ENCODE data around the gene GSG1L. TPM values are rescaled to one million over a fixed set of nuclear protein-coding genes. Genes with fewer than 3 reads are reported as not detected.

GSG1L gene
- polyA plus RNA-seq, 2 donors = 0.12 to 0.19 TPM

DNA sequence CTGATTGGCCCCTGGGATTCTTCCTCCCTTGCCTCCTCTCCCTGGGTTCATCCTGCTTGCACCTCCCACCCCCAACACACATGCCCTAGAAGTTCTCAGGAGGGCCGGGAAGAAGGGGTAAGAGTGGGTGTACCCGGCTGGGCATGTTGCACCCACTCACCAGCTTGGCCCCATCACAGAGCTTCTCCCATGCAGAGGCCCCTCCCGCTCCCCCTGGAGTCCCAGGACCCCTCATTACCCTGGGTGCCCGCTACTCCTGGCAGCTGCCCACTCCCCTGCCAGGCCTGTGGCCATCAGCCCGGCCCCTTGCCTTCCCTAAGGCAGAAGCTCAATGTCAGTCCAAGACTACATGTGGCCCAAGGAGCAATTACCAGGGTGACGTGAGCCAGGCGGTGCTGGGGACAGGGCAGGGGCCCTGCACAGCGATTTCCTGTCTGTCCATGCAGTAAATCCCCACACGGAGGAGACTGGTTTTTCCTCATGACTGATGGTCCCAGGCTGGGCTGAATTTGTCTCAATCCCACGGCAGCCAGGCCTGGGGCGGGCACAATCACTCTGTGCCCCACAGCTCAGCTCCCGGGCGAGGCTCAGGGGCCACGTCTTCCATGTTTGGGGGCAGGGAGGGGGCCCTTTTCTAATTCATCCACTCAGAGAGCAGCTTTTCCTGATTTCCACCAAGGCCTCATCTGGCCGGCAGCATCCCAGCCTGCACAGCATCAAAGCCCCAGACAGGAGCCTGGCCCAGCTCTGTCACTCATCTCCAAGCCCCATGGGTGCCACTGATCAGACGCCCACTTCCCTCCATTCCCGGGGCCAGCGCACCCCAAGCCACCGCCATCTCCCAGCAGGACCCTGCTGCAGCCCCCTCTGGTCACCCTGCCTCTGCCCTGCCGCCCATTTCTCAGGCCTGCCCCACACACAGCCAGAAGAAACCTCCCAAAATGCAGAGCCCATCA is 278.9 kb downstream of the GSG1L start:
- H3K9me3 ChIP-seq (ENCODE audit: control insufficient read depth in 2 of 2, insufficient read depth in 1 of 2, low read depth in 1 of 2, low read length in 1 of 2) = peaks cover 0 to 5% of the 10 kb centered on the region in 2 donors
- WGBS, 2 donors = 77 to 80% methylated on average over 20 of the region's 20 CpGs
- H3K36me3 ChIP-seq (ENCODE audit: control insufficient read depth in 2 of 2, insufficient read depth in 2 of 2, low read length in 1 of 2) = no peaks in the 10 kb centered on the region
- no peaks in the 10 kb centered on the region for H3K27me3 ChIP-seq (ENCODE audit: control insufficient read depth in 1 of 2, insufficient read depth in 2 of 2, low read length in 2 of 2)
- peaks cover 0 to 1% of the 10 kb centered on the region in 2 donors for H3K4me1 ChIP-seq (ENCODE audit: control insufficient read depth in 2 of 2, insufficient read depth in 2 of 2, low read length in 1 of 2)
- no peak overlapping the region for H3K4me3 ChIP-seq (ENCODE audit: low read depth in 1 of 2, low read length in 2 of 2)
- H3K27ac ChIP-seq (ENCODE audit: low read depth in 2 of 2, low read length in 1 of 2) = no peak overlapping the region

DNA sequence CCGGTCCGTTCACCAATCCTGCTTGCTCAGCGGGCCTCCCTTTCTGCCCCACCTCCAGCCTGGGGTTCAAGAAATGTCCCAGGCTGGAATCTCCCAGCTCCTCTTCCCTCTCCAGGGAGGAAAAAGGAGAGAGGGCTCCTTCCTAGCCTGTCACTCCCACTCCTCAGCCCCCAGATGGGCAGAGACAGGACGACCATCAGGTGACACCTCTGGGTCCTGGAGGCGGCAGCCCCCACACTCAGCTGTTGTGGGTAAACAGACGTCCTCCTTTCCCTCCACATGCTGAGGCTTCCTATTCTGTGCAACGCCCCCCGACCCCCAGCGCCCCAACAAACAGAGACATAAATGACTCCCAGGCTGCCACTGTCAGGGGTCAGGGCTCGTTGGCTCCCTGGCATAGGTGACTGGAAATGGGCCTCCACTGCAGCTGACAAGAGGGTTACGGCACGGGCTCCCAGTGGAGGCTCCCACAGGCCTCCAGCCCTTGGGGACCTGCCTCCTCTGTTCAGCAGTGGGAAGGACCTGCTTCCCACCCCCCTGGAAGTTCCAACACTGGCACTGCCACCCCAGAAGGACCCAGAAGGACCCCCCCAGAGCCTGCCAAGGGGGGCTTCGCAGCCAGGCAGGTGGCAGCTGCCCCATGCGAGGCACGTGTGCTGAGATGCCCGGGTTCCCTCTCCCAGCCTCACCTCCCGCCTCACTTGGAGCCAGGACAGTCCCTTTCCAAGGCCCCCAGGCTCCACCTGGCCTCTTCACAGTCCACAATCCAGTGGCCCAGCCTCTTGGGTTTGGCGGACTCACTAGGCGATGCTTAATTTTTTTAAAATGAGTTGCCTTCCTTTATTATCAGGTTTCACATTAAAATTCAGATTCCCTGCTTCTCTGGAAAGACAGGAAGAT is 281.3 kb downstream of the GSG1L start:
- H3K9me3 ChIP-seq (ENCODE audit: control insufficient read depth in 2 of 2, insufficient read depth in 1 of 2, low read depth in 1 of 2, low read length in 1 of 2) = peaks cover 0 to 5% of the 10 kb centered on the region in 2 donors
- H3K4me3 ChIP-seq (ENCODE audit: low read depth in 1 of 2, low read length in 2 of 2) = no peak overlapping the region
- no peak overlapping the region for H3K27ac ChIP-seq (ENCODE audit: low read depth in 2 of 2, low read length in 1 of 2)
- peaks cover 0 to 1% of the 10 kb centered on the region in 2 donors for H3K4me1 ChIP-seq (ENCODE audit: control insufficient read depth in 2 of 2, insufficient read depth in 2 of 2, low read length in 1 of 2)
- peaks cover 0 to 10% of the 10 kb centered on the region in 2 donors for H3K36me3 ChIP-seq (ENCODE audit: control insufficient read depth in 2 of 2, insufficient read depth in 2 of 2, low read length in 1 of 2)
- no peaks in the 10 kb centered on the region for H3K27me3 ChIP-seq (ENCODE audit: control insufficient read depth in 1 of 2, insufficient read depth in 2 of 2, low read length in 2 of 2)
- WGBS, 2 donors = 66% methylated on average over 19 of the region's 19 CpGs

DNA sequence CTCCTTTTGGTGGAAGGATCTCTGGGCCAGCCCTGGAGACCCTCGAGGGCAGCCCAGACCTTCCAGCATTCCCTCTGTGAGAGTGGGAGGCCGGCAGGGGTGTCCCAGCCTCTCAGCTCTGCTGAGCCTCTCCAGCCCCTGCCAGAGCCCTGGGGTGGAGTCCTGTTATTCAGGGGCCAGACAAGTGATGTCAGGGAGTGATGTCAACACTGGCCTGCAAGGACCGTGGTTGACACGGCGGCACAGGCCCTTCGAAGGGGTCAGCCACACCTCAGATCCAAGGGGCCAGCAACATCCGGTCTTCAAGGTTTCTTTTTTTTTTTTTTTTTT is 282.4 kb downstream of the GSG1L start:
- Histone ChIP-seq H3K4me3 (ENCODE audit: low read depth in 1 of 2, low read length in 2 of 2) (no peak overlapping the region), H3K36me3 (ENCODE audit: control insufficient read depth in 2 of 2, insufficient read depth in 2 of 2, low read length in 1 of 2) (peaks cover 0 to 10% of the 10 kb centered on the region in 2 donors), H3K9me3 (ENCODE audit: control insufficient read depth in 2 of 2, insufficient read depth in 1 of 2, low read depth in 1 of 2, low read length in 1 of 2) (no peaks in the 10 kb centered on the region), H3K4me1 (ENCODE audit: control insufficient read depth in 2 of 2, insufficient read depth in 2 of 2, low read length in 1 of 2) (no peaks in the 10 kb centered on the region), H3K27me3 (ENCODE audit: control insufficient read depth in 1 of 2, insufficient read depth in 2 of 2, low read length in 2 of 2) (no peaks in the 10 kb centered on the region), H3K27ac (ENCODE audit: low read depth in 2 of 2, low read length in 1 of 2) (no peak overlapping the region)
- 56 to 61% methylated on average over 7 of the region's 7 CpGs for WGBS, 2 donors

DNA sequence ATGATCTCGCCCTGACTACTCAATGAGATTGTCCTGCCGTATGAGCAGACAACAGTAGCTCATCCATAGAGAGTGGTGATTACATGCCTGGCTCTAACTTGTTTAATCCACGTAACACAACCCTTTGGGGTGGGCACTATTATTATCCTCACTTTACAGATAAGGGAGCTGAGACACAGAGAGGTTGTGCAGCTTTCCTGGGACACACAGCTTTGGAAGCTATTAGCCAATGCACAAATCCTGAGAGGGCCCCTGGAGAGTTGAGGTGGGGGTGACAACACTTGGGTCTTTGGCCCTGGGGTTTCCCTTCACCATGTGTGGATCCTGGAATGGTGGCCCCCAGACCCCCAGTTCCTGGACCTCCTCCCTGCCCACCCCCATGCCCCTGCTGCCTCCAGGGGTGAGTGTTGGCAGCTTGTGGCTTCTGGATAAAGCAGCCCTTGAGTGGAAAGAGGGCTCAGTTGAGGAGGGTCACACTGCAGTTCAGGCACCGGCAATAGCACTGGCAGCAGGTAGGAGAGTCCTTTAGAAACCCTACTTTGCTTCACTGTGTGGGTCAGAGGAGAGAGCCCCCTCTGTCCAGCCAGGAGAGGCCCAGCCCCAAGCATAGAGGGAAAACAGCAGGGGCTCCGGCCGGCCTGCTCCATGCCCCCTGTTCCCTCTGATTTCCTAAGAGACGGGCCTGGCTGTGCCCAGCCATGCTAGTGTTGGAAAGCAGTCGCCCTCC is 282.9 kb downstream of the GSG1L start:
- peaks cover 0 to 10% of the 10 kb centered on the region in 2 donors for H3K36me3 ChIP-seq (ENCODE audit: control insufficient read depth in 2 of 2, insufficient read depth in 2 of 2, low read length in 1 of 2)
- 86 to 87% methylated on average over 8 of the region's 8 CpGs for WGBS, 2 donors
- H3K4me1 ChIP-seq (ENCODE audit: control insufficient read depth in 2 of 2, insufficient read depth in 2 of 2, low read length in 1 of 2) = no peaks in the 10 kb centered on the region
- H3K9me3 ChIP-seq (ENCODE audit: control insufficient read depth in 2 of 2, insufficient read depth in 1 of 2, low read depth in 1 of 2, low read length in 1 of 2) = no peaks in the 10 kb centered on the region
- H3K27ac ChIP-seq (ENCODE audit: low read depth in 2 of 2, low read length in 1 of 2) = no peak overlapping the region
- no peaks in the 10 kb centered on the region for H3K27me3 ChIP-seq (ENCODE audit: control insufficient read depth in 1 of 2, insufficient read depth in 2 of 2, low read length in 2 of 2)
- H3K4me3 ChIP-seq (ENCODE audit: low read depth in 1 of 2, low read length in 2 of 2) = no peak overlapping the region

DNA sequence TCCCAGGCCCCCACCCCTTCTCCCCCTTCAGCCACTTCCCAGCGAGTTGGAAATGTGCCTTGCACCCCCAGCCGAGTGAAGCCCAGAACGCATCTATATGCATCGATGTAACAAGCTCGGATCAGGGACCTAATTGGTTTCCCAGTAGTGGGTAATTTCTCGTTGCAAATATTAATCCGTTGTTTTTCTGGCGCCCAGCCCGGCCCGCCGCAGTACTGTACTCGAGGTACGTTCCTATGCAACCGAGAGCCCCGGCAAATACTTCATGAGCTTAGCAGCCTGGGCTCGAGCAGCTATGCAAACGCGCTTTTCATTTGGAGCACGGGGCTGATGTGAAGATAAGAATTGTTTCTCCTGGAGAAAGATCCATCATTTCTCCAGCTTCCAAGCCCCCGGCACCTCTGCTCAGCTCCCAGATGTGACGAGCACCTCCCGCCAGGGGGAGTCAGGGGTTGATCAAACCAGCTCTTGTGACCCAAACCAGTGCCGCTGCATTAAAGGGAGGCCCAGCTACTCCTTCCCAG is 283.8 kb downstream of the GSG1L start:
- Histone ChIP-seq H3K27me3 (ENCODE audit: control insufficient read depth in 1 of 2, insufficient read depth in 2 of 2, low read length in 2 of 2) (no peaks in the 10 kb centered on the region), H3K36me3 (ENCODE audit: control insufficient read depth in 2 of 2, insufficient read depth in 2 of 2, low read length in 1 of 2) (peaks cover 0 to 13% of the 10 kb centered on the region in 2 donors), H3K4me3 (ENCODE audit: low read depth in 1 of 2, low read length in 2 of 2) (no peak overlapping the region), H3K9me3 (ENCODE audit: control insufficient read depth in 2 of 2, insufficient read depth in 1 of 2, low read depth in 1 of 2, low read length in 1 of 2) (peaks cover 0 to 2% of the 10 kb centered on the region in 2 donors), H3K27ac (ENCODE audit: low read depth in 2 of 2, low read length in 1 of 2) (no peak overlapping the region), H3K4me1 (ENCODE audit: control insufficient read depth in 2 of 2, insufficient read depth in 2 of 2, low read length in 1 of 2) (no peaks in the 10 kb centered on the region)
- WGBS, 2 donors = 50 to 63% methylated on average over 23 of the region's 23 CpGs

DNA sequence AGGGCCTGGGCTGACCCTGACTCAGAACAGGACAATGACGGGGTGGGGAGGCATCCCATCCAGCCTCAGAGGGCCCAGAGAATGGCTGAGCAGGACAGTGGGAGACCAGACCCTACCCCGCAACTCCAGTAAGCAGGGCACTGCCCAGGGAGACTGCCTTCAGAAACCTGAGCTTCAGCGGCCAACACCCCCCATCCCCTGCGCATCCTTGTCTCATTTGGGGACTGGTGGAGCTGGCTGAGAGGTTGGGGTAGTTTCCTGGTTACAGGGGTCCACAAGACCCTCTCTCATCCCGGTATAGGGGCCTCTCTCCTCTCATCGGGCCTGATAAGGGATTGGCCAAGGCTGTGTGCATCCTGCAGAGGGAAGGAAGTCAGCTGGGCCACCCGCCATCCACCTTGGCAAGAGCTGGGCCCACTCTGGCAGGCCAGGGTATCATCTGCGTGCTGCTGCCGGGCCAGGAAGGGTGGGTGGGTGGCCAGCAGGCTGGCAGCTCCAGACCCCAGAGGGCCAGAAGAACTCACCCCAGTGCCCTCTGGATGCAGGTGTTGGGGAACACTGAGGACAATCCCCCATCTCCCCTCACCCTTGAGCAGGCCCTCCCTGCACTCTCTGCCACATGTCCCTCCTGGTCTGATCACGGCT is 284.5 kb downstream of the GSG1L start:
- 71 to 82% methylated on average over 10 of the region's 10 CpGs for WGBS, 2 donors
- Histone ChIP-seq H3K27ac (ENCODE audit: low read depth in 2 of 2, low read length in 1 of 2) (no peak overlapping the region), H3K36me3 (ENCODE audit: control insufficient read depth in 2 of 2, insufficient read depth in 2 of 2, low read length in 1 of 2) (peaks cover 0 to 13% of the 10 kb centered on the region in 2 donors), H3K4me3 (ENCODE audit: low read depth in 1 of 2, low read length in 2 of 2) (no peak overlapping the region), H3K27me3 (ENCODE audit: control insufficient read depth in 1 of 2, insufficient read depth in 2 of 2, low read length in 2 of 2) (no peaks in the 10 kb centered on the region), H3K9me3 (ENCODE audit: control insufficient read depth in 2 of 2, insufficient read depth in 1 of 2, low read depth in 1 of 2, low read length in 1 of 2) (peaks cover 0 to 2% of the 10 kb centered on the region in 2 donors), H3K4me1 (ENCODE audit: control insufficient read depth in 2 of 2, insufficient read depth in 2 of 2, low read length in 1 of 2) (no peaks in the 10 kb centered on the region)

DNA sequence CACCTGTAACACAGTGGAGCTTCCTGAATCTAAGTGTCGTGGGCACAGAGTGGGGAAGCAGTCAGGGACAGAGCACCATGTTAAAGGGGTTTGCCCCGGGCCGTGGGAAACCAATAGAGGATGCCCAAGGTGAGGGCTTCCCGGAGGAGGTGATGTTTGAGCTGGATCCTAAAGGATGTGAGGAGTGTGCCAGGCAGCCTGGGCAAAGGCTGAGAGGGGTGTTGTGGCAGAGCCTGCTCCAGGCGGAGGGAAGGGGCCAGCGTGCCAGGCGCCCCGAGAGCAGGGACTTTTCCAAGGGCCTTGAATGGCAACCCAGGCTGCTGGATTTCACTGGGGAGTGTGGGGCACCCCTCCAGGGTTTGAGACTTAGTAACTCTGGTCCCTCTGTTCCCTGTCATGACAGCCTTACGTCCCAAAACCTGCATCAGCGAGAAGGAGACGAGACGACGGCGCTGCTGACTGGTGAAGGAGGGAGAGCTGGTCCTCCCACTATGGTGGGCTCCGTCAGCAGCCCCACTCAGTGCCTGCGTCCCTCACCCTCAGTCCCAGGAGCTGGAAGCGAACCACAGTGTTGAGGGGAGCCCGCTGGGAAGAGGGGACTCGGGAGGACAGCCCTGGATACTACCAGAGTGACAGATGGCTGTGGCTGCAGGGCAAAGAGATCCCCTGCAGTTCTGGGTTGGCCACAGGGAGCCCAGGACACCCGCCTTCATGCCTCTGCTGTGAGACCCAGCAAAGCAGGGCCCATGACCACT is 285.2 kb downstream of the GSG1L start:
- H3K9me3 ChIP-seq (ENCODE audit: control insufficient read depth in 2 of 2, insufficient read depth in 1 of 2, low read depth in 1 of 2, low read length in 1 of 2) = peaks cover 0 to 2% of the 10 kb centered on the region in 2 donors
- WGBS, 2 donors = 93 to 94% methylated on average over 19 to 20 of the region's 20 CpGs
- no peaks in the 10 kb centered on the region for H3K27me3 ChIP-seq (ENCODE audit: control insufficient read depth in 1 of 2, insufficient read depth in 2 of 2, low read length in 2 of 2)
- no peak overlapping the region for H3K27ac ChIP-seq (ENCODE audit: low read depth in 2 of 2, low read length in 1 of 2)
- no peaks in the 10 kb centered on the region for H3K4me1 ChIP-seq (ENCODE audit: control insufficient read depth in 2 of 2, insufficient read depth in 2 of 2, low read length in 1 of 2)
- no peak overlapping the region for H3K4me3 ChIP-seq (ENCODE audit: low read depth in 1 of 2, low read length in 2 of 2)
- H3K36me3 ChIP-seq (ENCODE audit: control insufficient read depth in 2 of 2, insufficient read depth in 2 of 2, low read length in 1 of 2) = peaks cover 0 to 13% of the 10 kb centered on the region in 2 donors

DNA sequence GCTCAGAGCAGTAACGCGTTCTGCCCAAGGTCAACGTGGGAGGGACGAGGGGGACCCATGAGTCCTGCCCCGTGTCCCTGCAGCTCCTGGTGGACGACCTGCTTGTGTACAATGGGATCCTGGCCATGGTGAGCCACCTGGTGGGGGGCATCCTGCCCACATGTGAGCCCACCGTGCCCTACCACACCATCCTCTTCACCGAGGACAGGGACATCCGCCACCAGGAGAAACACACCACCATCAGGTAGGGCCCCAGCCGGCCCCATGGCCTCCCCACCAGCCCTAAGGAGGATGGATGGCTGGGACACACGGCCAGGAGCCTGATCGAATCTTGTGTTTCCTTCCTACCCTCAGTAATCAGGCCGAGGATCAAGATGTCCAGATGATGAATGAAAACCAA is 286.0 kb downstream of the GSG1L start:
- no peak overlapping the region for H3K27ac ChIP-seq (ENCODE audit: low read depth in 2 of 2, low read length in 1 of 2)
- WGBS, 2 donors = 87 to 92% methylated on average over 13 of the region's 13 CpGs
- H3K27me3 ChIP-seq (ENCODE audit: control insufficient read depth in 1 of 2, insufficient read depth in 2 of 2, low read length in 2 of 2) = no peaks in the 10 kb centered on the region
- H3K4me3 ChIP-seq (ENCODE audit: low read depth in 1 of 2, low read length in 2 of 2) = no peak overlapping the region
- peaks cover 0 to 13% of the 10 kb centered on the region in 2 donors for H3K36me3 ChIP-seq (ENCODE audit: control insufficient read depth in 2 of 2, insufficient read depth in 2 of 2, low read length in 1 of 2)
- peaks cover 0 to 2% of the 10 kb centered on the region in 2 donors for H3K9me3 ChIP-seq (ENCODE audit: control insufficient read depth in 2 of 2, insufficient read depth in 1 of 2, low read depth in 1 of 2, low read length in 1 of 2)
- no peaks in the 10 kb centered on the region for H3K4me1 ChIP-seq (ENCODE audit: control insufficient read depth in 2 of 2, insufficient read depth in 2 of 2, low read length in 1 of 2)

Data from esophagus (tissue), 2 donors.